SK-N-DZ (cell line): Measurements from ENCODE around the gene SFT2D1.
"Not testable (repeated sequence)": the region's sequence is repeated elsewhere in the genome, so short reads cannot be mapped to it uniquely, and the experiment has no call there.

Experiments used
- DNase-seq: peaks from one replicate; pipeline ENCODE4 v3.0.0-alpha.2; 2015; ENCODE audit warnings: low spot score

The SFT2D1 gene

DNA sequence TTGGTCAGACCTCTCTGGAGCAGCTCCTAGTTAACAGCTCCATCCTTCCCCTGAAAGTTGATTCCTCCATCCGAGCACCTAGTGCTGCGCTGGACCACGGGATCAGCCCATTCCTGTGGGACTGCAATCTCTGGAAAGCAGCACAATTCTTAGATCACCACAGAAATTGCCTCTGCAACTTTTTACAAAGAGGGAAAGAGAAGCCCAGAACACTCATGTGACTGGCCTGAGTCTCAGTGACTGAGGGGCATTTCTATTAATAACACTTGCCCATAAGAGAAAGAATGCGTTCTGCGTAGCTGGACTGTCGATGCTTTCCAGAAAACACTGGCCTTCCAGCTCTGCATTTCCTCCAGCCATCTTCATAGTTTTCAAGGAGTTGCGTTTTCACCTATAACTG is 22.1 kb upstream of the SFT2D1 start:
- no peak for DNase-seq

- not testable (repeated sequence) for DNase-seq
Measured at GRCh38 chr6:166362427-166362826, 20.1 kb upstream of the SFT2D1 start.

GRCh38 chr6:166361077-166361429 is 18.7 kb upstream of the SFT2D1 start:
- DNase-seq, result no peak

DNA sequence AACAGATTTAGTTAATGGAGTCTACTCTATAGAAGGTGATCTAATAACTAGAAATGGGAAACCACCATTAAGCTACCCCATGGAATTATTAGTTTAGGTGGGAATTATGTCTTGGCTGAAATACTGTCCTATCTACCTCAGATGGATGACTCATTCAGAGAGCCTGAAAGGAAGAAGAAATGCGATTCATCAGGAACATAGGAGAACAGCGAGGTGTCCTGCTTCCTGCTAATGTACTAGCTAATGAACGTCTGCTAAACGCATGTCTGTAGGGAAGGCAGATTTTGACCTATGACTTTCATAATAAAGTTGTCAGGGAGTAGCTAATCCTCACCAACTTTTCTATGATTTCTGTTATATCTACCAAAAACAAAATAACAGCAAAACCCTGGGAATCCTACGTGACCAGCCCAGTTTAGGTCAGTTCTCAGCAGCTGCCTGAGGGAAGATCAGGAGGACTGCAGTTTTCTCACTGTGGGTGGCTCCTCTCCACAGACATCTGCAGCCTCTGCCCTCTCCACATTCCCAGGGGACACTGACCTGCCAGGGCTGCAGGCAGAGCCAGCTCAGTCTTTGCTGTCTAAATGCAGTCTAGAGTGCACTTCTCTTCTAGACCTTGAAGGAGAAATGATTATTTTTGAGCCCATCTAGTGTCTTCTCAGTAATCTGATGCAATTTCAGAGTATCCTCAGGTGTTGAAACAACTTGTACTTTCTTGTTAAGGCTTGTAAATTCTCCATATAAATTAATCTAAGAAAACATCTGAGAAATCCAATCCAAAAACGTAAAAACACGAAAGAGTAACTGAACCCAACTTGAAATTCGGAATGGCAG is 18.1 kb upstream of the SFT2D1 start:
- DNase-seq, result peak; percentile 14

DNA sequence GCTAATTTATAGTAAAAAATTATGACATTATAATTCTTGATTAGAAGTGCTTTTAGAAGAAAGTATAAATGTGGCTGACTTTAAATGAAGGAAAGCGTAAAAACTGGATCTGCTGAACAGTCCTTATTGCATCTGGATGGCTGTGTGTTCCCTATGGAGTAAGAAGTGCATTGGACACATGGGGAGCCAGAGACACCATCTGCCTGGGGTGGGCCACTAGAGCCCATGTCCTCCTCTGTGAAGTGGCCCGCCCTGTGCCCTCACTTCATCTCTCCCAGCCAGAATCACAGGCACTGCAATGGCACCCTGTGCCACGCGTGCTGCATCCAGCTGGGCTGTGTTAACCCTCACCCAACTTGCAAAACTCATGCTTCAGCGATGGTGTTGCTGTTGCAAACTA is 13.2 kb upstream of the SFT2D1 start:
- DNase-seq, result no peak

GRCh38 chr6:166354965-166355364 is 12.6 kb upstream of the SFT2D1 start:
- DNase-seq, result no peak

DNA sequence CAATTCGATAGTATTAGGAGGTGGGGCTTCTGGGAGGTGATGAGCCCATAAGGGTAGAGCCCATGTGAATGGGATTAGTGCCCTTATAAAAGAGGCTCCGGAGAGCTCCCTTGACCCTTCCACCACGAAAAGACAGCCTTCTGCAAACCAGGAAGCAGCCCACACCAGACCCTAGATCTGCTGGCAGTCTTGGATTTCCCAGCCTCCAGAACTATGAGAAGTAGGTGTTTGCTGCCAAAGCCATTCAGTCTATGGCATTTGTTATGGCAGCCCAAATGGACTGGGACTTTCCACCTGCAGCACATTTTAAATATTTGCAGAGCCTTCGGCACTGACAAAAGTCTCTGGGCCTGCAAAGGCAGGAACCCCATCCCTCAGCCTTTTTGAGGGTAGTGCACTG is 11.8 kb upstream of the SFT2D1 start:
- DNase-seq, result no peak

DNA sequence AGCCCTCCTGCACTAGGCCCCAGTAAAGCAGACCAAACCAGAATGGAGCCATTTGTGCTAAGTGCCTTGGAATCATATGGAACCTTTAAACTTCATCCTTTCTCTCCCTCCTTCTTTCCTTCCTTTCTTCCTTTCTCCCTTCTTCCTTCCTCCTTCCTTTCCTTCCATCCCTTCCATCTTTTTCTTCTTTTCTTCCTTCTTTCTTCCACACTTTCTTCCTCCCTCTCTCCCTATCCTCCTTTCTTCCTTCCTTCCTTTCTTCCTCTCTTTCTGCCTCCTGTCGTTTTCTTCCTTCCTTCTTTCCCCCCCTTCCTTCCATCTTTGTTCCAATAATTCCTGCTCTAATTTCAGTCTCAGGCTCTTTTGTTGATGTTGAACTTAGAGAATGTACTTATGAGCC is 11.2 kb upstream of the SFT2D1 start:
- DNase-seq, result no peak

- DNase-seq, result no peak
Measured at GRCh38 chr6:166352923-166353322, 10.6 kb upstream of the SFT2D1 start.

DNA sequence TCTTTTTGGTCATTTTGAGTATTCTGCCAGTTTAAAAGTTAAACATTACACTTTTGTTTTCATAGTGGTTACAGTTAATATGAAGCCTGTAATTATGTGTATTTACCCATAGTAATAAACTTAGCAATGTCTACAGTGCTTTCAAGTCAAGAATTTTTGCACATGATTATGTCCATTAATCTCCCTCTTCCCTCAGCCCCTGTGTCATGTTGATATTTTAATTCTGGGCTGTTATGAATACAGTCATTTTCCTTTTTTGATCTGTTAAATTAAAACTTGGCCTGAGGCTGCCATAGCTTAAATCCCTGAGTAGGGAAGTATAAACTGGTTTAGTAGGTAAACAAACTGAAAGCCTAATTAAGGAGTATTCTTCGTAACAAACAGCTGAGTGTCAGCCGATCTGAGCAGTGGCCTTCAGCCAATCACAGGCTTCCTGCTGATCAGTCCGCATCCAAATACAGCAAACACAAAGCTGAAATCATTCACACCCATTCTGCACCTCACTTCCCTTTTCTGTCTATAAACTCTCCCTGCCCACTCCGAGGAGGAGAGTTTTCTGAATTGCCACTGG is 9.5 kb upstream of the SFT2D1 start:
- no peak for DNase-seq

GRCh38 chr6:166348305-166348949 is 6.1 kb upstream of the SFT2D1 start:
- no peak for DNase-seq

DNA sequence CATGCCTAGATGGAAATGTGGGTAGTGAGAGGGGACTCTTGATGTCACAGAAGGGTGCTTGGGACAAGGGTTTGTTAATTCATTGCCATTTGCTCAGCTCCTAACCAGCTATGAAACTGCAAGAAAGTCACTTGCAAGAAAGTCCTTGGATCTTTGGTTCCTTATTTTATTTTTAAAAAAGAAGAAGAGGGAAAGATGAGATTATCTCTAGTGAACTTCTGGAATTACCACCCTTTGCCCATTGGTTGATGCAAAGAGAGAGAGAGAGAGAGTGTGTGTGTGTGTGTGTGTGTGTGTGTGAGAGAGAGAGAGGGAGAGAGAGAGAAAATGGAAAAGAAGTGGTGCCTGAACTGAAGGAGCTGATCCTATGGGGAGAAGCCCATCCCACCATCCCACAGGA is 4.6 kb upstream of the SFT2D1 start:
- DNase-seq, result no peak

GRCh38 chr6:166346449-166346848 is 4.1 kb upstream of the SFT2D1 start:
- no peak for DNase-seq

DNA sequence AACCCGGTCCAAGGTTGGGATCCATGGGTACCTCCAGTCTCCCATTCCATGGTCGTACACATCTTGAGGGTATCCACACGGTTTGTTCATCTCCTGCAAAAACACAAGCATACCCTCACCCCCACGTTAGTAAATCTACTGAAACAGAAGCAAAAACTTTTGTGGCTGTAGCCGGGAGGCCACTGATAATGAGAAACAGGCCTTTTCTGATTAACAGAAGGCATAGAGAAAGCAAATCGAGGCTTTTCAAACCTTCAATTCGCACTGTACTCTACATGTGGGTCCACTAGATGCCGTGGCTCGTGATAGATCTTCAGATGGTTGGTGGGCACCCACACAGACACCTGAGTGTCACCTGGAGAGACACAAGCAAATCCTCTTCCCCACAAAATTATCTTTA is 3.3 kb upstream of the SFT2D1 start:
- DNase-seq, result not testable (repeated sequence)

- DNase-seq, result not testable (repeated sequence)
Measured at GRCh38 chr6:166344921-166345320, 2.6 kb upstream of the SFT2D1 start.

DNA sequence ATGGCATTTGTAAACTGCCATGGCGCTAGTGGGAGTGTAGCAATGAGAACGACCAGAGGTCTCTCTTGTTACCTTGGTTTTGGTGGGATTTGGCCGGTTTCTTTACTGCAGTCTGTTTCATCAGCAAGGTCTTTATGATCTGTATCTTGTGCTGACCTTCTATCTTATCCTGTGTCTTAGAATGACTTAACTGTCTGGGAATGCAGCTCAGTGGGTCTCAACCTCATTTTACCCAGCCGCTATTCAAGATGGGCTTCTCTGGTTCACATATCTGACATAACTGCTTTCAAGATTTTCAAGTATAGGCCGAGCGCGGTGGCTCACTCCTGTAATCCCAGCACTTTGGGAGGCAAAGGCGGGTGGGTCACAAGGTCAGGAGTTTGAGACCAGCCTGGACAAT is 1.9 kb upstream of the SFT2D1 start:
- no peak for DNase-seq

GRCh38 chr6:166343150-166343487 is 774 bp upstream of the SFT2D1 start:
- DNase-seq, result no peak

DNA sequence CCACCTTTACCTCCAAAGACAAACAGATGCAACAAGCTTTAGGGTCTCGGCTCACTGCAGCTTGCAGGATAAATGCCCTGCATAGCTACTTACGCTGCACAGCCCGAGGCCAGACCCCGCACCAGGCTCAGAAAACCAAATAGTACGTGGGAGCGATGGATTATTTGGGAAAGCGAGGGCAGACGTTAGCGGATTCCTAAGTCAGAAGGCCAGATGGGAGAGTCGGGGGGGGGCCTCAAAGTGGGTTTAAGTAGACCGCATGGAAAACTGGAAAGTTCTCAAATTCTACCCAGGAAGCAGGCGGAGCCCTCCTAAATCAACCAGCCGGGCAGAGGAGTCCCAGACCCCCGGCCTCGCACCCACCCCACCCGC is 382 bp downstream of the SFT2D1 start:
- no peak for DNase-seq

DNA sequence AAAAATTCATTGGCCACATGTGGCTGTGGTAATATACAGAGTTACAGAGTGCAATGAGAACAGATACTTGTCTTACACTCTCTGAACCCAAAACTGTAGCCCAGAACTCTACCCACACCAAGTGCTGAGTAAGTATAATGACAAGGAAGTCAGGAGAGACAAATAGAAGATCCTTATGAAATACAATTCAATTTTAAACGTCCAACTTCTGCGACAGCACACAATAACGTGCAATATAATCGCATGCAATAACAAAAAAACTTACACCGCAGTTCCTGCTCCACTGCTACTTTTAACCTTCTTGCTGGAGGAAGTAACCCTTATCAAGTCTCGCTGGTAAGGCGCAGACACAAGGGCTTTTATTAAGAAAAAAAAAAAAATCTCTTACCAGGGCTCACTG is 881 bp downstream of the SFT2D1 start:
- no peak for DNase-seq

DNA sequence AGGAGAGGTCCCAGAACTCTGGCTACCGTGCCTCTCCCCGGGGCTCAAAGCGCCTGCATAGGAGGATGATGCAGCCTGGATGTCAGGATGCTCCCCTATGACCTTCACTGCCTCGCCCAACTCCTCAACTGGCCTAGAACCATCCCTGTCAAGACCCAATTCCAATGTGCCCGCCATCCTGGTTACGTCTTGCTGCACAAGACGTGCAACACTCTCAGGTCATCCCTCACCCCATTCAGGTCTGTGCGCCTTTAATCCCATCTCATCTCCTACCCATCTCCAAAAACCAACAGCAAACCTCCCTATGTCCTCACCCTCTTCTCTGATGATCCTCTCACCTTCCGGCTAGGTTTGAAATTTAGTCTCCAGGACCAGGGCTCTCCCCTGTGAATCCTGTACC is 3.5 kb downstream of the SFT2D1 start:
- DNase-seq, result no peak

DNA sequence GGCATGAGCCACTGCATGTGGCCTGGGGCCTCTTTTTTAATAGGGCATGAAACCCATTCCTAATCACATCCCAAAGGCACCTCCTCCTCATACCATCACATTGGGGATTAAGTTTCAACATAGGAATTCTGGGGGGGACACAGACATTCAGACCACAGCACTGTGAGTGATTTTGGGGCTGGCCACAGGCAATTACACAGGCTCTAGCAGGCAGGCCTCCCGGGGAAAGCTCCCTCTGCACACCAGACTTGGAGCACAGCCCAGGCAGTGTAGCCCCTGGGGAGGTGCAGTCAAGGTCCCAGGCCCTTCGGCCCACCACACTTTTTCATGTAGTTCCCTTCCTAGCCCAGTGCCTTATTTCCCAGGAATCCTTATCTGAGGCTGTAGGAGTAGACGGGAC is 5.5 kb downstream of the SFT2D1 start:
- no peak for DNase-seq

GRCh38 chr6:166335378-166336302 is 6.7 kb downstream of the SFT2D1 start:
- no peak for DNase-seq
